H1 (cell line): Measurements from ENCODE around the gene CAMKK2.

Source experiments
- BRCA1 ChIP-seq: IDR thresholded peaks from 2 replicates; pipeline ENCODE4 v1.6.1; 2012; ENCODE audit warnings: low read depth, low read length, improper control_type of control experiment
- GABPA ChIP-seq: IDR thresholded peaks from 2 replicates; pipeline ENCODE4 v1.6.1; 2011; ENCODE audit warnings: mild to moderate bottlenecking, low read length, moderate library complexity, borderline replicate concordance; ENCODE audit not compliant: insufficient read depth
- JUND ChIP-seq: IDR thresholded peaks from 2 replicates; pipeline ENCODE4 v1.6.1; 2011; ENCODE audit warnings: mild to moderate bottlenecking, improper control_type of control experiment, low read length
- RFX5 ChIP-seq: IDR thresholded peaks from 2 replicates; pipeline ENCODE4 v1.6.1; 2011; ENCODE audit warnings: low read depth, low read length, improper control_type of control experiment, borderline replicate concordance
- SIN3A ChIP-seq, 2 experiments: IDR thresholded peaks in 1 of 2; conservative IDR thresholded peaks in 1 of 2; 2 replicates each; pipeline ENCODE4 v1.6.1; 2011 to 2012; ENCODE audit warnings: low read length in 2 of 2, improper control_type of control experiment in 1 of 2, low read depth in 1 of 2, mild to moderate bottlenecking in 1 of 2
- SRF ChIP-seq: IDR thresholded peaks from 2 replicates; pipeline ENCODE4 v1.6.1; 2011; ENCODE audit warnings: mild to moderate bottlenecking, low read depth, low read length, moderate library complexity
- YY1 ChIP-seq: IDR thresholded peaks from 2 replicates; pipeline ENCODE4 v1.6.1; 2011; ENCODE audit warnings: low read depth, mild to moderate bottlenecking, low read length

- TF ChIP-seq SIN3A (conservative IDR thresholded peaks at IDR 0.05 in 1 of 2, IDR thresholded peaks at IDR 0.05 in 1 of 2; ENCODE audit: low read depth in 1 of 2, low read length in 2 of 2), result no peak
- no peak for TF ChIP-seq GABPA
- TF ChIP-seq JUND, result no peak
- no peak for TF ChIP-seq SRF
- no peak for TF ChIP-seq BRCA1
- TF ChIP-seq RFX5, result no peak
- no peak for TF ChIP-seq YY1
These were observed 97.6 kb downstream of the CAMKK2 start for GRCh38 chr12:121198949-121199348.
